MCF 10A (cell line): ENCODE measurements around the gene TLR5. TPM values are rescaled to one million over a fixed set of nuclear protein-coding genes. Genes with fewer than 3 reads are reported as not detected.
"Not testable (repeated sequence)": the region's sequence is repeated elsewhere in the genome, so short reads cannot be mapped to it uniquely, and the experiment has no call there.

Experiments
- BruUV-seq: library from RNA; stranded (reverse); fragments of 400-500 nt; replicated peaks from 2 replicates; lab custom pipeline; 2021; lab: Mats Ljungman, UMichigan
- CTCF ChIA-PET: fragments of 300-600 bp; sonication (Branson Sonifier 250); formaldehyde crosslinking; extraction: SDS; loops from one replicate; lab custom pipeline; 2021; ENCODE audit warnings: antibody characterized with exemption, inconsistent platforms; lab: Yijun Ruan, JAX
- POLR2A ChIA-PET: fragments of 300-600, 350-650 bp; sonication (Branson Sonifier 250); formaldehyde crosslinking; extraction: SDS; loops from one replicate; lab custom pipeline; 2020; ENCODE audit warnings: antibody characterized with exemption, inconsistent platforms; lab: Yijun Ruan, JAX
- DNase-seq: peaks from one replicate; pipeline ENCODE4 v3.0.0-alpha.2; 2018; ENCODE audit not compliant: unreplicated experiment
- H3K27ac Mint-ChIP-seq: one replicate; pipeline ENCODE4 v1.8.0; 2022; ENCODE audit warnings: mild to moderate bottlenecking, low read depth, mixed read lengths; ENCODE audit not compliant: unreplicated experiment
- H3K27me3 Mint-ChIP-seq: one replicate; pipeline ENCODE4 v1.8.0; 2022; ENCODE audit warnings: mixed read lengths; ENCODE audit not compliant: insufficient read depth, unreplicated experiment
- H3K36me3 Mint-ChIP-seq: one replicate; pipeline ENCODE4 v1.8.0; 2022; ENCODE audit warnings: mild to moderate bottlenecking, moderate library complexity, mixed read lengths; ENCODE audit not compliant: insufficient read depth, unreplicated experiment
- H3K4me1 Mint-ChIP-seq: one replicate; pipeline ENCODE4 v1.8.0; 2022; ENCODE audit warnings: mixed read lengths; ENCODE audit not compliant: insufficient read depth, unreplicated experiment
- H3K4me3 Mint-ChIP-seq: one replicate; pipeline ENCODE4 v1.8.0; 2022; ENCODE audit warnings: mild to moderate bottlenecking, moderate library complexity, mixed read lengths; ENCODE audit not compliant: unreplicated experiment
- H3K9me3 Mint-ChIP-seq: one replicate; pipeline ENCODE4 v1.8.0; 2022; ENCODE audit warnings: mixed read lengths; ENCODE audit not compliant: unreplicated experiment
- intact Hi-C: fragments of 100-400 bp; cut with micrococcal nuclease; formaldehyde crosslinking; loops from 2 replicates; pipeline ENCODE4 v1.14.1; 2022
- total RNA-seq: library from RNA; stranded (reverse); gene quantifications from 2 replicates; pipeline ENCODE4 v1.2.3, GENCODE V29; 2022
- TF ChIP-seq, protein P1 (sequence below): fragments of 200-600 bp; IDR thresholded peaks from one replicate; pipeline ENCODE4 v1.8.0; 2022; ENCODE audit warnings: antibody characterized with exemption, mild to moderate bottlenecking; ENCODE audit not compliant: unreplicated experiment

TLR5 gene
- total RNA-seq, 1 experiment from 2014 or later = 1.5 TPM

DNA sequence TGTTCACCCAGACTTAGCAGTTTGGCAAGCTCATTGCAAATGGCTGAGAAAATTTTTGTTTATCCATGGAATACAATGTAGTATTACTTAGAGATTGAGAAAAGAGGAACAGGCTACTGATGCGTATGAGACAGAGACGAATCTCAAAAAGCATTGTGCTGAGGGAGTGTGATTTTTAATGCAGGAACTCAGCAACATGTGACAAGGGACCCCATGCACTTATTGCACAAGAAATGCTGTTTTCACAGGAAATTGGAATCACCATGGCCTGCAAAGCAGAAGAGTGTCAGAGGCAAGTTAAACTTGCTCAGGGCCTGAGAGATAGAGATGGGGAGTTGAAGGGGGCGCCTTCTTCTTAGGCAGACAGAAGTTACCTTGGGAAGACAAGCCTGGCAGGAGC lies 32.6 kb upstream of the TLR5 start:
- DNase-seq = no peak
- CTCF ChIA-PET = interaction anchor here (0.6 to 2.9 kb wide), 16 partner anchors 10 to 1175 kb away, joined by 3 to 16 read pairs (median 4); no protein-coding TSS in a partner anchor
- intact Hi-C loops = loop anchor here (1.0 kb wide), 5 partner anchors 184 to 509 kb away; no protein-coding TSS in a partner anchor
- TF ChIP-seq, protein P1, sequence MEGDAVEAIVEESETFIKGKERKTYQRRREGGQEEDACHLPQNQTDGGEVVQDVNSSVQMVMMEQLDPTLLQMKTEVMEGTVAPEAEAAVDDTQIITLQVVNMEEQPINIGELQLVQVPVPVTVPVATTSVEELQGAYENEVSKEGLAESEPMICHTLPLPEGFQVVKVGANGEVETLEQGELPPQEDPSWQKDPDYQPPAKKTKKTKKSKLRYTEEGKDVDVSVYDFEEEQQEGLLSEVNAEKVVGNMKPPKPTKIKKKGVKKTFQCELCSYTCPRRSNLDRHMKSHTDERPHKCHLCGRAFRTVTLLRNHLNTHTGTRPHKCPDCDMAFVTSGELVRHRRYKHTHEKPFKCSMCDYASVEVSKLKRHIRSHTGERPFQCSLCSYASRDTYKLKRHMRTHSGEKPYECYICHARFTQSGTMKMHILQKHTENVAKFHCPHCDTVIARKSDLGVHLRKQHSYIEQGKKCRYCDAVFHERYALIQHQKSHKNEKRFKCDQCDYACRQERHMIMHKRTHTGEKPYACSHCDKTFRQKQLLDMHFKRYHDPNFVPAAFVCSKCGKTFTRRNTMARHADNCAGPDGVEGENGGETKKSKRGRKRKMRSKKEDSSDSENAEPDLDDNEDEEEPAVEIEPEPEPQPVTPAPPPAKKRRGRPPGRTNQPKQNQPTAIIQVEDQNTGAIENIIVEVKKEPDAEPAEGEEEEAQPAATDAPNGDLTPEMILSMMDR = no peak
- POLR2A ChIA-PET = interaction anchor here (1.2 kb wide), 1 partner anchor 75 kb away, joined by 6 read pairs; no protein-coding TSS in a partner anchor
- Mint-ChIP-seq H3K4me3 (no peak overlapping the region), H3K36me3 (no peaks in the 10 kb centered on the region), H3K27ac (no peak overlapping the region), H3K27me3 (no peaks in the 10 kb centered on the region), H3K4me1 (peaks cover 16% of the 10 kb centered on the region), H3K9me3 (no peaks in the 10 kb centered on the region)
- no TSS peak for BruUV-seq

DNA sequence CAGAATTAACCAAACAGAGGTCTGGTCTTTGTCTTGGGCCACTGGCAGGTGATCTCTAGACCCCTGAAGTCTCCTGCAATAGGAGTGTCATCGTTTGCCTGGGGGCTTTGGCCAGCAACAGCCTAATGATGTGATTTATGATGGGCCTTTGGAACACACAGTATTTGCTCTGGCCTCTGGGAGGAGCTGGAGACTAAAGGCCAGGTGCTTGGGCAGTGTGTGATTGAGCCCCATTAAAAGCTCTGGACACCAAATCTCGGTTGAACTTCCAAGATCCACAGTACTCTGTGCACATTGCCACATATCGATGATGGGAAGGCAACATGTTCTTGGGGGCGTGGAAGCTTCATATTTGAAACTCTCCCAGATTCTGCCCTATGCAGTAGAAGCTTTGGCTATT lies 32.0 kb upstream of the TLR5 start:
- Mint-ChIP-seq H3K27ac (no peak overlapping the region), H3K9me3 (no peaks in the 10 kb centered on the region), H3K36me3 (no peaks in the 10 kb centered on the region), H3K27me3 (no peaks in the 10 kb centered on the region), H3K4me1 (peaks cover 10% of the 10 kb centered on the region), H3K4me3 (no peak overlapping the region)
- POLR2A ChIA-PET = interaction anchor here (0.9 kb wide), 1 partner anchor 13 kb away, joined by 3 read pairs; no protein-coding TSS in a partner anchor
- BruUV-seq = no TSS peak
- peak; percentile 80 for DNase-seq
- CTCF ChIA-PET = interaction anchor here (0.6 to 2.9 kb wide), 20 partner anchors 9 to 1176 kb away, joined by 3 to 16 read pairs (median 4); no protein-coding TSS in a partner anchor
- intact Hi-C loops = loop anchor here (1.0 kb wide), 5 partner anchors 184 to 509 kb away; no protein-coding TSS in a partner anchor
- TF ChIP-seq, protein P1 = peak; percentile 71

DNA sequence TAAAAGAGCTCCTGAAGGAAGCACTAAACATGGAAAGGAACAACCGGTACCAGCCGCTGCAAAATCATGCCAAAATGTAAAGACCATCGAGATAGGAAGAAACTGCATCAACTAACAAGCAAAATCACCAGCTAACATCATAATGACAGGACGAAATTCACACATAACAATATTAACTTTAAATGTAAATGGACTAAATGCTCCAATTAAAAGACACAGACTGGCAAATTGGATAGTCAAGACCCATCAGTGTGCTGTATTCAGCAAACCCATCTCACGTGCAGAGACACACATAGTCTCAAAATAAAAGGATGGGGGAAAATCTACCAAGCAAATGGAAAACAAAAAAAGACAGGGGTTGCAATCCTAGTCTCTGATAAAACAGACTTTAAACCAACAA lies 26.4 kb upstream of the TLR5 start:
- not testable (repeated sequence) for BruUV-seq, H3K9me3 Mint-ChIP-seq

DNA sequence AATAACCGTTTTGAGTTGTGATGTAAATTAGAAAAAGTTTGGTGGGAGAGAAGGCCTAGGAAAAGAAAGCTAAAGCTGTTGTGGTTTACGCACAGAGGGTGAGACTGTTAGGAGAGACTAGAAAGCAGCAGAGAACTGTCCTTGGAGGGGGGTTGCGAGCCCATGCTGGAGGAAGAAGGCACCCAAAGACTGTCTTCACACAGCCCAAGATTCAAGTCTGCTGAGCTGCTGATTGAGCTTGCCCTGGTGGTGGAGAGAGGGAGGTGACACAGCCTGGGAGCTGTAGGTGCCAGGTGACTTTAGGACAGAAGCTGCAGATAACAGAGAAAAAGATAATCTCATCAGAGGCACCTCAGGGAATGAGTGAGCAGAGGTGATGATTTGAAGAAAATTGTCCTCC lies 18.3 kb upstream of the TLR5 start:
- BruUV-seq = no TSS peak
- POLR2A ChIA-PET = interaction anchor here (0.9 to 1.1 kb wide), 3 partner anchors 14 to 89 kb away, joined by 3 to 4 read pairs (median 3); no protein-coding TSS in a partner anchor
- TF ChIP-seq, protein P1 = no peak
- Mint-ChIP-seq H3K27me3 (no peaks in the 10 kb centered on the region), H3K27ac (no peak overlapping the region), H3K4me1 (no peaks in the 10 kb centered on the region), H3K36me3 (no peaks in the 10 kb centered on the region), H3K4me3 (no peak overlapping the region), H3K9me3 (no peaks in the 10 kb centered on the region)
- CTCF ChIA-PET = interaction anchor here (0.6 to 2.5 kb wide), 11 partner anchors 8 to 363 kb away, joined by 3 to 13 read pairs (median 6); no protein-coding TSS in a partner anchor
- intact Hi-C loops = no loop called here
- no peak for DNase-seq

More for the DNA sequence above, 26.4 kb upstream of the TLR5 start:
- H3K4me3 Mint-ChIP-seq, intact Hi-C loops, H3K27ac Mint-ChIP-seq, H3K27me3 Mint-ChIP-seq, H3K36me3 Mint-ChIP-seq, POLR2A ChIA-PET, H3K4me1 Mint-ChIP-seq, DNase-seq, CTCF ChIA-PET: not testable (repeated sequence)
